SK-N-SH (cell line): ENCODE measurements around the gene PPP2R2B.

ENCODE experiments used
- CTCF ChIP-seq: fragments of 200-600 bp; sonication (generic); IDR thresholded peaks from 2 replicates; pipeline ENCODE4 v1.6.1; 2017; ENCODE audit warnings: antibody characterized with exemption, mild to moderate bottlenecking, moderate library complexity
- EP300 ChIP-seq, 2 experiments: IDR thresholded peaks; 2 replicates each; pipeline versions ENCODE4 v1.4.0 to v1.6.1; 2012; ENCODE audit warnings: borderline replicate concordance in 1 of 2, low read depth in 1 of 2, low read length in 1 of 2
- FOXJ3 ChIP-seq: sonication (generic); formaldehyde crosslinking; IDR thresholded peaks from 2 replicates; pipeline ENCODE4 v1.5.1; 2020; ENCODE audit warnings: mild to moderate bottlenecking, missing genetic modification reagents
- FOXM1 ChIP-seq: IDR thresholded peaks from 2 replicates; pipeline ENCODE4 v1.4.0; 2012; ENCODE audit warnings: low read depth, mild to moderate bottlenecking
- GABPA ChIP-seq: IDR thresholded peaks from 2 replicates; pipeline ENCODE4 v1.4.0; 2012; ENCODE audit warnings: low read depth, mild to moderate bottlenecking
- GATA2 ChIP-seq: sonication (generic); formaldehyde crosslinking; IDR thresholded peaks from 2 replicates; pipeline ENCODE4 v1.5.0; 2020; ENCODE audit warnings: mild to moderate bottlenecking, missing genetic modification reagents
- NFIC ChIP-seq: IDR thresholded peaks from 2 replicates; pipeline ENCODE4 v1.4.0; 2012; ENCODE audit warnings: borderline replicate concordance
- POLR2AphosphoS5 ChIP-seq: IDR thresholded peaks from 2 replicates; pipeline ENCODE4 v1.6.1; 2012; ENCODE audit warnings: low read depth, low read length
- RAD21 ChIP-seq: IDR thresholded peaks from 2 replicates; pipeline ENCODE4 v1.6.1; 2012; ENCODE audit warnings: mild to moderate bottlenecking, low read length
- RFX5 ChIP-seq: IDR thresholded peaks from 2 replicates; pipeline ENCODE4 v1.6.1; 2012; ENCODE audit warnings: mild to moderate bottlenecking, improper control_type of control experiment, low read length
- RXRA ChIP-seq: IDR thresholded peaks from 2 replicates; pipeline ENCODE4 v1.4.0; 2012; ENCODE audit warnings: low read depth, mild to moderate bottlenecking, borderline replicate concordance
- SIN3A ChIP-seq: IDR thresholded peaks from 2 replicates; pipeline ENCODE4 v1.6.1; 2012; ENCODE audit warnings: low read depth, mild to moderate bottlenecking, low read length, moderate library complexity, borderline replicate concordance
- TCF12 ChIP-seq: IDR thresholded peaks from 2 replicates; pipeline ENCODE4 v1.4.0; 2012
- TEAD4 ChIP-seq: IDR thresholded peaks from 2 replicates; pipeline ENCODE4 v1.4.0; 2012; ENCODE audit warnings: mild to moderate bottlenecking, borderline replicate concordance; ENCODE audit not compliant: insufficient read depth

- no peak for TF ChIP-seq TCF12
- TF ChIP-seq RAD21: no peak
- no peak for TF ChIP-seq CTCF
- TF ChIP-seq EP300 (IDR thresholded peaks at IDR 0.05; ENCODE audit: borderline replicate concordance in 1 of 2, low read depth in 1 of 2, low read length in 1 of 2): no peak
- TF ChIP-seq TEAD4: no peak
- no peak for TF ChIP-seq POLR2AphosphoS5
- no peak for TF ChIP-seq FOXM1
- no peak for TF ChIP-seq RFX5
- no peak for TF ChIP-seq NFIC
- TF ChIP-seq FOXJ3 (CRISPR knock-in tag): no peak
- TF ChIP-seq SIN3A: no peak
- TF ChIP-seq RXRA: no peak
- no peak for TF ChIP-seq GATA2 (CRISPR knock-in tag)
- no peak for TF ChIP-seq GABPA
Measured at GRCh38 chr5:146698651-146699050, 179.9 kb downstream of the PPP2R2B start.
